Activated naive CD4-positive, alpha-beta T cell treated with anti-CD3 and anti-CD28 coated beads, Interleukin-2, amount 50 U/mL, for 24 hours (primary cell): Measurements from ENCODE around the gene RAB41.
"Not testable (repeated sequence)": the region's sequence is repeated elsewhere in the genome, so short reads cannot be mapped to it uniquely, and the experiment has no call there.

Source experiments
- H3K27ac Mint-ChIP-seq: one replicate; pipeline ENCODE4 v1.8.0; 2021; ENCODE audit warnings: mild to moderate bottlenecking, mixed read lengths
- H3K27me3 Mint-ChIP-seq: one replicate; pipeline ENCODE4 v1.8.0; 2021; ENCODE audit warnings: mixed read lengths
- H3K36me3 Mint-ChIP-seq: one replicate; pipeline ENCODE4 v1.8.0; 2021; ENCODE audit warnings: mixed read lengths
- H3K4me1 Mint-ChIP-seq: one replicate; pipeline ENCODE4 v1.8.0; 2021; ENCODE audit warnings: mixed read lengths
- H3K4me3 Mint-ChIP-seq: one replicate; pipeline ENCODE4 v1.8.0; 2021; ENCODE audit warnings: mild to moderate bottlenecking, mixed read lengths
- H3K9me3 Mint-ChIP-seq: one replicate; pipeline ENCODE4 v1.8.0; 2021; ENCODE audit warnings: mixed read lengths

The RAB41 gene

DNA sequence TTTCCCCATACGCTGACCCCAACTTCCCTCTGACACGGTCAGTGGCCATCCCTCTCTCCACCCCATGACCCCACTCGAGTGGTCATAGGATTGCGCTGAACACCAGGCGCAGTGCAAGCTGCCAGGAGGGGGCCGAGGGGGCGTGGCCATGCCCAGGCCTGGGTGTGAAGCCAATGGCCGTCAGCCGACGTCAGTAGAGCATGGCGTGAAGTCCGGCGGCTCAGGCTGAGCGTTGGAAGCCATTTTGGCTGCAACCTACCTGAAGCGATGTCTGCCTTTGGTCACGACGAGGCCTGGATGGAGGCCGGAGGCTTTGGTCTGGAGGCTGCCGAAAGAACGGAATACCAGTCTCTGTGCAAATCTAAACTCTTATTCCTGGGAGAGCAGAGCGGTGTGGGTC is at the start of gene RAB41:
Gene RAB41, plus strand, starts transcription at position 222 of the 400 bp plus-strand sequence. Its CDS starts 46 bp downstream, at position 268.
- no peaks in the 10 kb centered on the region for H3K27me3 Mint-ChIP-seq
- H3K4me1 Mint-ChIP-seq, result no peaks in the 10 kb centered on the region
- no peak within 1 kb of the TSS for H3K27ac Mint-ChIP-seq
- no peak within 1 kb of the TSS for H3K4me3 Mint-ChIP-seq
- H3K9me3 Mint-ChIP-seq, result no peaks in the 10 kb centered on the region
- peaks cover 11% of the 10 kb centered on the region for H3K36me3 Mint-ChIP-seq

DNA sequence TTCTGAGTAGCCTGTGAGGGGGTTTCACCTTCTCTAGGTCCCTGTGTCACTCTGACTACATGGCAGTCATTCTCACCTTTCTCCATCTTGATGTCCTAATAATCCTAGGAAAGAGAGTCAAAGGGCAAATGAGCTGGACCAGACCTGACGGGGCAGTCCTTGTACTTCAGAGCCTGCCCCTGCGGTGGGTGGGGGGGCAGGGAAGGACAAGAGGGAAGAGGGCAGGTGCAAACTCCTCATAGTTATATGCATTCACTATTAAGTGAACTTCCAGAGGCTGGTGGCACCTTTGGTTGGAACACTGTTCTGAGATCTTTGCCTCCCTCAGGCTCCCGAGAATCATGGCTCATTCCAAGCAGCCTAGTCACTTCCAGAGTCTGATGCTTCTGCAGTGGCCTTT is 47.6 kb upstream of the RAB41 start, which contains the start of gene AWAT1:
Gene AWAT1, plus strand, starts transcription at position 301 of the 400 bp plus-strand sequence. Its CDS starts 41 bp downstream, at position 342.
- Mint-ChIP-seq H3K4me3 (no peak within 1 kb of the TSS), H3K4me1 (no peaks in the 10 kb centered on the region), H3K36me3 (no peaks in the 10 kb centered on the region), H3K27ac (no peak within 1 kb of the TSS), H3K9me3 (no peaks in the 10 kb centered on the region), H3K27me3 (no peaks in the 10 kb centered on the region)

DNA sequence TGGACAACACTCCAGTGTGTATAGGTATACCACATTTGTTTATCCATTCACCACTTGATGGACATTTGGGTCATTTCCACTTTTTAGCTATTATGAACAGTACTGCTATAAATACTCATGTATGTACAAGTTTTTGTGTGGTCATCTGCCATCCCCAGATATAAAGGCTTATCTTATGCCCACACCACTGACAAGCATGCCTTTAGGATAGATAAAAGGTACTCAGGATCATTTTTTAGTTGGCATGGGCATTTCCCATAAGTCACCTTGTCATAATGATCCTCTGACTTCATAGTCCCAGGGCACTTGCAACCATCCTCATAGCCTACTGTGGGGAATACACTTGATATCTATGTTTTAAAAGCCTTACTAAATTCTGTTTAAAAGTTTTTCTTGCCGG is 41.2 kb upstream of the RAB41 start:
- no peaks in the 10 kb centered on the region for H3K36me3 Mint-ChIP-seq
- H3K4me3 Mint-ChIP-seq, result no peak overlapping the region
- H3K4me1 Mint-ChIP-seq, result no peaks in the 10 kb centered on the region
- H3K9me3 Mint-ChIP-seq, result no peaks in the 10 kb centered on the region
- H3K27ac Mint-ChIP-seq, result no peak overlapping the region
- no peaks in the 10 kb centered on the region for H3K27me3 Mint-ChIP-seq

- Mint-ChIP-seq H3K36me3 (no peaks in the 10 kb centered on the region), H3K9me3 (no peaks in the 10 kb centered on the region), H3K27me3 (no peaks in the 10 kb centered on the region)
These were observed 40.5 kb upstream of the RAB41 start for GRCh38 chrX:70241501-70241900.

DNA sequence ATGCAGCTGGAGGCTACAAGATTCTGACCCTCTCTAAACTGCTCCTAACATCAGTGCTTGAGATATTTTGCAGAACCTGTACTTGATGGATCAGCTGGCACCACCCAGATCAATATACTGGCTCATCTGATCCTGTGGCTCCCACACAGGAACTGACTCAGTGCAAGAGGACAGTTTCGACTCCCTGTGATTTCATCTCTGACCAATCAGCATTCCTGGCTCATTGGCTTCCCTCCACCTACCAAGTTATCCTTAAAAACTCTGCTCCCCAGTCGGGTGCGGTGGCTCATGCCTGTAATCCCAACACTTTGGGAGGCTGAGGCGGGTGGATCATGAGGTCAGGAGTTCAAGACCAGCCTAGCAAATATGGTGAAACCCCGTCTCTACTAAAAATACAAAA is 38.4 kb upstream of the RAB41 start:
- not testable (repeated sequence) for H3K9me3 Mint-ChIP-seq, H3K27me3 Mint-ChIP-seq, H3K27ac Mint-ChIP-seq, H3K4me1 Mint-ChIP-seq, H3K36me3 Mint-ChIP-seq, H3K4me3 Mint-ChIP-seq

More at GRCh38 chrX:70241501-70241900, 40.5 kb upstream of the RAB41 start:
- H3K27ac Mint-ChIP-seq, result no peak overlapping the region
- H3K4me3 Mint-ChIP-seq, result no peak overlapping the region
- no peaks in the 10 kb centered on the region for H3K4me1 Mint-ChIP-seq

GRCh38 chrX:70244881-70245280 is 37.1 kb upstream of the RAB41 start:
- Mint-ChIP-seq H3K4me3 (no peak overlapping the region), H3K27ac (no peak overlapping the region)

DNA sequence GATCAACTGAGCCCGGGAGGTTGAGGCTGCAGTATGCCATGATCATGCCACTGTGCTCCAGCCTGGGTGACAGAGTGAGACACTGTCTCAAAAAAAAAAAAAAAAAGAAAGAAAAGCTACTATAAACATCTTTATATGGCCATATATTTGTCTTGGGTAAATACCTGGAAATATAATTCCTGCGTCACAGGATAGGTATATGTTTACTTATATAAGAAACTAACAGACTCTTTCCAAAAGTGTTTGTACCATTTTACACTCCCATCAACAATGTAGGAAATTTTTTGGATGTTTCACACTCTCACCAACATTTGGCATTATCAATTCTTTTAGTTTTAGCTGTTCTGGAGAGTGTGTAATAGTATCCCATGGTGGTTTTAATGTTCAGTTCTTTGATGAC is 34.7 kb upstream of the RAB41 start:
- Mint-ChIP-seq H3K36me3 (peaks cover 2% of the 10 kb centered on the region), H3K4me3 (no peak overlapping the region), H3K27ac (no peak overlapping the region), H3K9me3 (no peaks in the 10 kb centered on the region), H3K27me3 (no peaks in the 10 kb centered on the region), H3K4me1 (no peaks in the 10 kb centered on the region)

More at GRCh38 chrX:70244881-70245280, 37.1 kb upstream of the RAB41 start:
- Mint-ChIP-seq H3K27me3 (no peaks in the 10 kb centered on the region), H3K36me3 (no peaks in the 10 kb centered on the region), H3K9me3 (no peaks in the 10 kb centered on the region), H3K4me1 (no peaks in the 10 kb centered on the region)

GRCh38 chrX:70252491-70252890 is 29.5 kb upstream of the RAB41 start:
- no peak overlapping the region for H3K27ac Mint-ChIP-seq
- no peaks in the 10 kb centered on the region for H3K27me3 Mint-ChIP-seq
- no peaks in the 10 kb centered on the region for H3K9me3 Mint-ChIP-seq
- no peak overlapping the region for H3K4me3 Mint-ChIP-seq
- H3K4me1 Mint-ChIP-seq, result peaks cover 9% of the 10 kb centered on the region
- H3K36me3 Mint-ChIP-seq, result peaks cover 7% of the 10 kb centered on the region

DNA sequence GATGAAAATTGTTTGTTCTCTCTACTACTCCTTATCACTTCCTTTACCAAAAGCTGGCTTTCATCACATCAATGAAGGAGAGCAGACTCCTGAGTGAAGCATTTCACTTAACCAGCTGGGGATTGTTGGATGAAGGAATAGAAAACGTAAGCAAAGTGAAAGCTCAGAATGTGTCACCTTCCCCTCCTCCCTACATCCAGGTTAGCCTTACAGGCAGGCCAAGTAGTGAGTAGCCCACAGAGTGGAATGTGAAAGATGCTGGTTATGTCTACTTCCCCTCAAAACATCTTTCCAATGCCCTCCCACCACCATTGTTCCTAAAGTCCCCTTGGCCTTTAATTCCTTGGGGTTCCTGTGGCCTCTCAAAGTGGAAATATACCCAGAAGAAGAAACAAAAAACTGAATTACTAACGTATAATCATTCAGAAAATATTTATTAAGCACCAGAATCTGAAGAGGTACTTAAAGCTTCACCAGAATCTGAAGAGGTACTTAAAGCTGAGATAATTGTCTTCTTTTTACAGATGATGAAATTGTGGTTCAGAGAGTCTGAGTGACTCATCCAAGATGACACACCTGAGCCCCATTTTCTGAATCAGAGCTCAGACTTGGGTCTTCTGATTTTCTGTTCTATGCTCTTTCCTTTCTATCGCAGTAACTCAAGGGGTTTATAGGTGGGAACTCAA is 28.5 kb upstream of the RAB41 start:
- Mint-ChIP-seq H3K4me1 (peaks cover 9% of the 10 kb centered on the region), H3K27ac (peak overlapping the region; percentile 51), H3K9me3 (no peaks in the 10 kb centered on the region), H3K36me3 (peaks cover 7% of the 10 kb centered on the region), H3K4me3 (no peak overlapping the region), H3K27me3 (no peaks in the 10 kb centered on the region)

GRCh38 chrX:70254063-70254400 is 27.9 kb upstream of the RAB41 start:
- Mint-ChIP-seq H3K4me1 (peaks cover 9% of the 10 kb centered on the region), H3K27me3 (no peaks in the 10 kb centered on the region), H3K4me3 (no peak overlapping the region), H3K9me3 (no peaks in the 10 kb centered on the region), H3K36me3 (peaks cover 9% of the 10 kb centered on the region), H3K27ac (peak overlapping the region; percentile 51)

DNA sequence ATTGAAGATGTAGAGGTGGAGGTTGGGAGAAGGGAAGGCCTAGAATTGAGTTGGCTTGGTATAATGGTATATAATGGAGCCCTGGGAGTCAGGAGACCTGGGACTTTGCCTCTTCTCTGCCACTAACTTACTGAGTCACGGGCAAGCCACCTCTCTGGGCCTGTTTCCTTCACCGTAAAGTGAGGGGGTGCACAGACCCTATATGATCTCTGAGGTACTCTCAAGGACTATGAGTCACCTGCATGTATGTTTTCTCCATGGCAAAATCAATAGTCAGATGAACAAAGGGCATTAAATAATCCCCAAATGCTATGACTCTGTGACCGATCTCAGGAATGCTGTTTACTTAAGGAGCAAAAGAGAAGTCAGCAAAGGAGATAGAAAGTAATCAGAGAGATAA is 27.1 kb upstream of the RAB41 start:
- Mint-ChIP-seq H3K4me3 (no peak overlapping the region), H3K4me1 (peaks cover 9% of the 10 kb centered on the region), H3K27me3 (no peaks in the 10 kb centered on the region), H3K36me3 (peaks cover 9% of the 10 kb centered on the region), H3K9me3 (no peaks in the 10 kb centered on the region), H3K27ac (no peak overlapping the region)

DNA sequence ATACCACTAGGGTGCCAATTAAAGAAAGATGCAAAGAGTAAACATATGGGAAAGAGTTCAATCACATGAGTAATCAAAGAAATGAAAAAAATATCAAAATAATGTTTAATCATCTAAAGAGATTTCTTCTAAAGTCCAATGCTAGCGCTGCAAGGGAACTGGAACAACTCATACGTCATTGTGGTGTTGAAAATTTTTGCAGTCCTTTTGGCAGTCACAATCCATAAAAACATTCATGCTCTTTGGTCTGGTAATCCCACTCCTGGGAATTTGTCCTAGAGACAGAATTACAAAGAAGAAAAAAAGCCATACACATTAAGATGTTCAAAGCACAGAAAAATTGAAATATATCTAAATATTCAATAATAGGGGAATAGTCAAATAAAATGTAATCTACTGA is 26.5 kb upstream of the RAB41 start:
- peaks cover 9% of the 10 kb centered on the region for H3K36me3 Mint-ChIP-seq
- no peaks in the 10 kb centered on the region for H3K9me3 Mint-ChIP-seq
- H3K4me3 Mint-ChIP-seq, result no peak overlapping the region

DNA sequence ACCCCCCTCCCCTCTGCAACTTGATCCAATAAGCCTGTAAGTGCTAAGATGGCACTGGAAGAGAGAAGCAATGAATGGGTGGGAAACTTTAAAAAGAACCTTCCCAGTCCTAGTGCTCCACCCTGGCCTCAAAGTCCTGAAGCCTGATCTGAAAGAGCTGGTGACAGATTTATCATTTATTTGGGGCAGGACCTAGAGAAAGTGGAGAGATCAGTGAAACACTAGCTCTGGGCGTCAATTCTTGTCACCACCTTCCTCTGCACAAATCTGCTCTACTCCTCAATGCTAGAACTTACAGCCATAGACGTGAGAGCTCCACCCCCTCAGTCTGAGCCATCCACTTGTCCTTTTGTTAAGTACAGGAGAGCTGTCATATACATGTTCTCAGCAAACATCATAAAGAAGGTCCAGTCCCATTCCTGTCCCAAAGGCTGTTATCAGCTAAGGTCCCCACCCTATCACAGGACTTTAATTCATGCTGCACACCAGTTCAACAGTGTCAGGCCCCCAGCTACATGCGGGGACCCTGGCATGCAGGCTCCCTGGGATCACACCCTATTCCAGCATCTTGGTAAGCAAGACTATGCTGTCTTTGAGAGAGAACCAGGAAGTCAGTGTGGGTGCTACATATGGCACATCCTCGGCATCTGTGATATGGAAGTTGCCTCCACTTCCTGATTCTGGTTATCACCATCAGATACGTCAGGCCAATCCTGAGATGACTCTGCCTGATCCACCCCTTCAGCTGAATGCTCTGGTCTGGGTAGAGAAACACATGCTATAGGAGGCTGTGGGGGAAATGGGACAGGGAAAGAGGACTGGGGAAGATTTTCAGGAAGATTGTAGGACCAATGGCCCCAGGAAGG is 24.3 kb upstream of the RAB41 start:
- H3K4me1 Mint-ChIP-seq, result peaks cover 9% of the 10 kb centered on the region
- H3K27me3 Mint-ChIP-seq, result no peaks in the 10 kb centered on the region
- H3K4me3 Mint-ChIP-seq, result no peak overlapping the region
- peaks cover 9% of the 10 kb centered on the region for H3K36me3 Mint-ChIP-seq
- H3K27ac Mint-ChIP-seq, result no peak overlapping the region
- no peaks in the 10 kb centered on the region for H3K9me3 Mint-ChIP-seq

More for the DNA sequence above, 26.5 kb upstream of the RAB41 start:
- Mint-ChIP-seq H3K27ac (no peak overlapping the region), H3K4me1 (peaks cover 9% of the 10 kb centered on the region), H3K27me3 (no peaks in the 10 kb centered on the region)

- Mint-ChIP-seq H3K27me3 (no peaks in the 10 kb centered on the region), H3K9me3 (no peaks in the 10 kb centered on the region), H3K36me3 (peaks cover 4% of the 10 kb centered on the region), H3K4me1 (no peaks in the 10 kb centered on the region), H3K4me3 (no peak within 1 kb of the TSS), H3K27ac (no peak within 1 kb of the TSS)
These were observed 21.9 kb upstream of the RAB41 start, which contains the start of gene P2RY4 for GRCh38 chrX:70260104-70260503. Gene P2RY4 (minus strand): TSS chrX:70260204. CDS start chrX:70259624, 580 bp downstream.

DNA sequence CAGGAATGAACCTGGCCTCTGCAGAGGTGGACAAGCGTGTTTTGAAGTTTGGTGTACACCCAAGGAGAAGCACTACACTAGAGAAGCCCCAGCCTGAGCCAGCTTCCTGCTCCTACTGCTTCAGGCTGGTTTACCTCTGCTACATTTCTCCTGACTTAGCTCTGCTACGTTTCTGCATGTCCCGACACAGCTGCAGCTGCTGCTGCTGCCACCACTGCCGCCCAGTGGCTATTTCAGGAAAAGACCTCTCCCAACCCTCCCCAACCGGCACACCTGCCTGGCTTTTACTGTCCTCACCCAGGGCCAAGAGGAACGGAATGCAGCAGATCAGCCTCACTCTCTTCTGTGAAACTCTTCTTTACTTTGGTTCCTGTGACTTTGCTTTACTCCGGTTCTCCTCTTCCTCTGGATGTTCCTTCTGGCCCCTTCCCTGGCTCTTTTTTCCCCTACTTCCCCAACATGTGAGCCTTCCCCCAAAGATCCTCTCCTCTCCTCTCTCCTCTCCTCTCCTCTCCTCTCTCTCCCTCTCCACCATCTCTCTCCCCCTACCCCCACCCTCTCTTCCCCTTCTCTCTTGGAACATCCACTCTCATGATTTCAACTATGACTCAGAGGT is 18.9 kb upstream of the RAB41 start:
- Mint-ChIP-seq H3K9me3 (no peaks in the 10 kb centered on the region), H3K27ac (no peak overlapping the region), H3K4me3 (no peak overlapping the region), H3K4me1 (no peaks in the 10 kb centered on the region), H3K36me3 (peaks cover 4% of the 10 kb centered on the region), H3K27me3 (no peaks in the 10 kb centered on the region)

DNA sequence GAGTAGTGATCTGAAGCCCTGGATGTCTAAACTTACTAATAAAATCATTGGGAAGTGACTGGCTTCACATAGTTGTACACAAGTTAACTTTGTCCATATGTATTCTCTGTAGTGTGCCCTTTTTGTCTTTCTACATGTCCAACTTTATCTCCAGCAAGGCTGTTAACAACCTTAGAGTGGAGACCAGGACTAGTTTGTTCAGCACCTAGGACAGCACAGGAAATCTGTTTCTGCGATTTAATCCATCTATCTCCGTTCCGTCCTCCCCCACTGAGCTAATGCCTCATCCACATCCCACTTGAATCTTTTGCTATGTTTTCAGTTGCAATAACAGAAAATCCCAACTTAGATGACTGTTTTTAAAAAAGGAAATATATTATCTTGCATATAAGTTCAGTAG is 17.2 kb upstream of the RAB41 start:
- no peak overlapping the region for H3K27ac Mint-ChIP-seq

More for the DNA sequence above, 17.2 kb upstream of the RAB41 start:
- no peaks in the 10 kb centered on the region for H3K27me3 Mint-ChIP-seq
- H3K36me3 Mint-ChIP-seq, result peaks cover 2% of the 10 kb centered on the region
- H3K4me1 Mint-ChIP-seq, result no peaks in the 10 kb centered on the region
- H3K9me3 Mint-ChIP-seq, result no peaks in the 10 kb centered on the region
- H3K4me3 Mint-ChIP-seq, result no peak overlapping the region
